HG03558 (cell line): ENCODE data around the gene SEL1L2.
"Not testable (repeated sequence)": the region's sequence is repeated elsewhere in the genome, so short reads cannot be mapped to it uniquely, and the experiment has no call there.

Source experiments
- ATAC-seq: cut with Tn5 transposase; IDR thresholded peaks from one replicate; pipeline ENCODE4 v1.9.1; 2021; ENCODE audit warnings: moderate number of reproducible peaks; ENCODE audit not compliant: unreplicated experiment; ENCODE audit errors: extremely low read depth

Gene SEL1L2, protein sequence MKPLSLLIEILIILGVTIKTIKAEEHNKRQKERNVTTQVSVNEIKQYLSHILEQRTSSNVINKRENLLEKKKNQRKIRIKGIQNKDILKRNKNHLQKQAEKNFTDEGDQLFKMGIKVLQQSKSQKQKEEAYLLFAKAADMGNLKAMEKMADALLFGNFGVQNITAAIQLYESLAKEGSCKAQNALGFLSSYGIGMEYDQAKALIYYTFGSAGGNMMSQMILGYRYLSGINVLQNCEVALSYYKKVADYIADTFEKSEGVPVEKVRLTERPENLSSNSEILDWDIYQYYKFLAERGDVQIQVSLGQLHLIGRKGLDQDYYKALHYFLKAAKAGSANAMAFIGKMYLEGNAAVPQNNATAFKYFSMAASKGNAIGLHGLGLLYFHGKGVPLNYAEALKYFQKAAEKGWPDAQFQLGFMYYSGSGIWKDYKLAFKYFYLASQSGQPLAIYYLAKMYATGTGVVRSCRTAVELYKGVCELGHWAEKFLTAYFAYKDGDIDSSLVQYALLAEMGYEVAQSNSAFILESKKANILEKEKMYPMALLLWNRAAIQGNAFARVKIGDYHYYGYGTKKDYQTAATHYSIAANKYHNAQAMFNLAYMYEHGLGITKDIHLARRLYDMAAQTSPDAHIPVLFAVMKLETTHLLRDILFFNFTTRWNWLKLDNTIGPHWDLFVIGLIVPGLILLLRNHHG

GRCh38 chr20:13990465-13990864, at the start of gene SEL1L2:
Gene SEL1L2 (minus strand): TSS chr20:13990614. CDS start chr20:13990534, 80 bp downstream.
- ATAC-seq: no peak

GRCh38 chr20:14036567-14036966, 46.2 kb upstream of the SEL1L2 start:
- no peak for ATAC-seq

GRCh38 chr20:14033310-14033709, 42.9 kb upstream of the SEL1L2 start:
- ATAC-seq: no peak

DNA sequence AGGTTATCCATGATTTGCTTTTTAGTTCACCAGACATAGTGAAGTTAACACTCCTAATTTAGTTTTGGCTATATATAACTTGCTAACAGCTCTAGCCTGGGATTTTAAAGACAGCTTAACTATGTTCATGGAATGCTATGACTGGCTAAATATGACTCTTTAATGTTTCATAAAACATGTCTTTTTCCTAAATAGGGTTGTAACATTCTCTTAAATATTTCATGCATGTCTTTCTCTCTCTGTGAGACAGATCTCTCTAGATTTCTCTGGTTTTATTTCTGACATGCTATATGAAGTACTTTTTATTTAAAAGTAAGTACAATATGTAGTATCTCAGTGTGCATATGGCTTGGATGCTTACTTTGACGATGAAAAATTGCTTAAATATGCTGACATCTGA, 40.6 kb upstream of the SEL1L2 start:
- ATAC-seq: no peak

GRCh38 chr20:14012671-14013070, 22.3 kb upstream of the SEL1L2 start:
- ATAC-seq: no peak

GRCh38 chr20:14009208-14009607, 18.8 kb upstream of the SEL1L2 start:
- ATAC-seq: no peak

- ATAC-seq: no peak
Observed at GRCh38 chr20:14005996-14006395, 15.6 kb upstream of the SEL1L2 start.

DNA sequence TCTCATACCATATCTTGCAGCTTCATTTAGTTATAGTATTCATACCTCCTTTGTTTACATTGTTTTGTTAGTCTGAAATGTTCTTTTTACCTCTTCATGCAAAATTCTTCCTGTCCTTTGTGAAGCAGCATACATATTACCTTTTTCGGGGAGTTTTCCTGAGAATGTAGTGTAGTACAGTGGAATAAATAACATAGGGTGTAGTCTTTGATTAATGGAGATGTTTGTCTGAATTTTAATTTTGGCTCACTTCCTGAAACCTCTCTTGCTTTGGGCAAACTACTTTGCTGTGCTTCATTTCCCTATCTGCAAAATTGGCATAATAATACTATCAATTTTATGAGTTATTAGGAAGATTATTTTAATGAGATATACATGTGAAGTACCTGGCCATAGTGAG, 10.5 kb upstream of the SEL1L2 start:
- no peak for ATAC-seq

DNA sequence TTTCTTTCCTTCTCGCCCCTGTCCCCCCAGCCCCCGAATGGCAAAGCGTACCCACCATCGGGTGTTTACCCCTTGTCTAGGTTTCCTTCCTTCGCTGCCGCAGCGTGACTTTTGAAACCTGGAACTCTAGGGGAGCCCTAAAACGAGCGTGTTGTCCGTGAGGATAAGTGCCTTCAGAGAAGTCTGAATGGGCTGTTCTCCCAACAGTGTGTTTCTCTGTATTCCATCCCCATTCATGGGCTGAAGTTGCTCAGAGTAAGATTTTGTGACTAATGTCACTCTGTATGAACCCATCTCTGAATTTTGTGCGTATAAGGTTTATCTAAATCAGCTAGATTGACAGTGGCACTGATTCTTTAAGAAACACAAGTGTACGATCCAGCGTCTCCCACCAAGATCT, 5.9 kb upstream of the SEL1L2 start:
- ATAC-seq: no peak

DNA sequence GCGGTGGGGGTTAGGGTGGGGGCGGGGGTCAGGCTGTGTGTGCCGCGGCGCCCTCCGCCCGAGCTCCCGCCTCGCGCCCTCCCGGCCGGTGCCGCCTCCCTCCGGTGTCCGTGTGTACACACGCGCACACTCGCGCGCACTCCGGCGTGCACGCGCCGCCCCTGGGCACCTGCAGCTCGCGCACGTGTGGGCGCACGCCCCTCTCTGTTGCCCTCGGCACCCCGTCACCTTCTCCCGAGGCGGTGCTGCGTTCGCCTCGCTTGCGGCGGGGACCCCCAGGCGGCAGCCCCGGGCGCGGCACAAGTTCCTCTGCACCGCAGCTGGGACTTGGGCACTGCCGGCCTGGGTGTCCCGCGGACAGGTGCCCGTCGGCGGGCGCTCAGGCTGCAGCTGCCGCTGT, 5.4 kb upstream of the SEL1L2 start:
- no peak for ATAC-seq

- ATAC-seq: no peak
Observed at GRCh38 chr20:13995086-13995665, 4.8 kb upstream of the SEL1L2 start, which contains the start of gene MACROD2. Gene MACROD2 (plus strand): TSS chr20:13995516.

GRCh38 chr20:13991955-13992354, 1.5 kb upstream of the SEL1L2 start:
- not testable (repeated sequence) for ATAC-seq

GRCh38 chr20:13991311-13991710, 897 bp upstream of the SEL1L2 start:
- no peak for ATAC-seq

DNA sequence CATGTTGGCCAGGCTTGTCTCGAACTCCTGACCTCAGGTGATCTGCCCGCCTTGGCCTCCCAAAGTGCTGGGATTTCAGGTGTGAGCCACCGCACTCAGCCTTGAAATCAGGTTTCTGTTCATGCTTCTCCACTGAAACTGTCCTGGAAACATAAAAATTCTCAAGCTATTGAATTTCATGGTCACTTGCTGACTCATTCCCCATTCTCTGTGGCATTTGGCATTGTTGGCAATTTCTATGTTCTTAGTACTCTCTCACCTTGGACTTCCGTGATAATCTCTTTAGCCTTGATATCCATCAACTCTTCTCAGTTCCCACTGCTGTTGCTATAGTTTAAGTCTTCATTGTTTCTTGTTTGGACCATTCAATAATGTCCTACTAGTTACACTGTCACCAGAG, 6.2 kb downstream of the SEL1L2 start:
- no peak for ATAC-seq

GRCh38 chr20:13960525-13960924, 29.9 kb downstream of the SEL1L2 start:
- no peak for ATAC-seq

- ATAC-seq: no peak
Observed at GRCh38 chr20:13960119-13960518, 30.3 kb downstream of the SEL1L2 start.

GRCh38 chr20:13953227-13953626, 37.2 kb downstream of the SEL1L2 start:
- ATAC-seq: no peak

GRCh38 chr20:13947719-13948118, 42.7 kb downstream of the SEL1L2 start:
- no peak for ATAC-seq

DNA sequence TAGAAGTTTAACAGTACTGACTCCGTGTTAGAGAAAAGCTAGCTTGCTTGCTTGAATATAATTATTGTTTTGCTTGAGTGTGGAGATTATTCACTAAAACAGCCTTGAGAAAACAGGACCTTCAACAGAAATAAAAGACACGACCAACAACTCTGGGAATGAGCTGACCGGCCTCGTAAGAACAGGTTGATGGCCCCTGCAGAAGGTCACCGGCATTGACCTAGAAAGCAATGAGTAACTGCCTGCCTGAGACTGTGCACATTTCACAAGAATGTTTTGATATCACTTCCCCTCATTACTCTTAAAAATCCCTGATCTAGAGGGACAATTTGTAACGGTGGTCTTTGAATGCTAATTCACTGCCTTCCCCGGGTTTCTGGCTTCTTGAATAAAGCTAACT, 49.4 kb downstream of the SEL1L2 start:
- no peak for ATAC-seq

GRCh38 chr20:13936781-13937576, 53.4 kb downstream of the SEL1L2 start:
- ATAC-seq: no peak
